ENCODE data around the gene HIPK2. TPM values are rescaled to one million over a fixed set of nuclear protein-coding genes. Genes with fewer than 3 reads are reported as not detected.

The HIPK2 gene
- total RNA-seq, 1 experiment from 2014 or later: 18.3 TPM

Other genes with a start within 250 kb of the HIPK2 start
- 5.3 and 7.8 TPM in 2 replicates for gene TBXAS1, start 51.3 kb upstream of the HIPK2 start, total RNA-seq (2014; rRNA removed; shearing (Covaris generic))

Measured in M059J (cell line).